Ascending aorta (tissue), 2 donors: ENCODE measurements around the gene ZRANB3. TPM values are rescaled to one million over a fixed set of nuclear protein-coding genes. Genes with fewer than 3 reads are reported as not detected.
"Not testable (repeated sequence)": the region's sequence is repeated elsewhere in the genome, so short reads cannot be mapped to it uniquely, and the experiment has no call there.

ENCODE experiments used
- DNase-seq, 2 donors: peaks; one replicate each; pipeline ENCODE4 v3.0.0-alpha.2; 2019; ENCODE audit warnings: low spot score in 2 of 2
- H3K27ac ChIP-seq, 2 donors: fragments of 200-600 bp; sonication (generic); one replicate each; pipeline ENCODE4 v1.5.1; 2016 to 2017; ENCODE audit warnings: mild to moderate bottlenecking in 1 of 2
- H3K27me3 ChIP-seq: fragments of 200-600 bp; sonication (generic); one replicate; pipeline ENCODE4 v1.5.1; 2017
- H3K36me3 ChIP-seq, 2 donors: fragments of 200-600 bp; sonication (generic); one replicate each; pipeline ENCODE4 v1.5.1; 2016
- H3K4me1 ChIP-seq, 2 donors: fragments of 200-600 bp; sonication (generic); one replicate each; pipeline ENCODE4 v1.5.1; 2016 to 2017; ENCODE audit warnings: mild to moderate bottlenecking in 1 of 2
- H3K4me3 ChIP-seq, 2 donors: fragments of 200-600 bp; sonication (generic); one replicate each; pipeline ENCODE4 v1.5.1; 2016 to 2017; ENCODE audit warnings: mild to moderate bottlenecking in 1 of 2
- H3K9me3 ChIP-seq, 2 donors: fragments of 200-600 bp; sonication (generic); one replicate each; pipeline ENCODE4 v1.5.1; 2016
- CTCF ChIP-seq, 3 experiments: fragments of 200-600 bp in 2 of 3; fragments of 450-650 bp in 1 of 3; sonication (generic) in 2 of 3; IDR thresholded peaks; one replicate each; pipeline ENCODE4 v1.5.1; 2016 to 2019; ENCODE audit warnings: antibody characterized with exemption in 3 of 3, mild to moderate bottlenecking in 1 of 3, moderate library complexity in 1 of 3
- intact Hi-C: fragments of 100-400 bp; cut with DNase I; formaldehyde crosslinking; loops from one replicate; pipeline ENCODE4 v1.15.1; 2023
- total RNA-seq: library from RNA; depleted of rRNA; stranded (reverse); fragments of >200 nt; gene quantifications from one replicate; pipeline ENCODE4 v1.1.0, GENCODE V29; 2016

ZRANB3 gene
- total RNA-seq, 1 donor from 2014 or later: 2.3 TPM

GRCh38 chr2:135094508-135094907, 436.5 kb downstream of the ZRANB3 start:
- Histone ChIP-seq H3K27ac (no peak overlapping the region), H3K36me3 (peaks cover 1 to 27% of the 10 kb centered on the region in 2 donors), H3K9me3 (no peaks in the 10 kb centered on the region), H3K4me3 (no peak overlapping the region), H3K27me3 (no peaks in the 10 kb centered on the region), H3K4me1 (no peaks in the 10 kb centered on the region)
- DNase-seq: no peak
- no peak for TF ChIP-seq CTCF (IDR thresholded peaks at IDR 0.05)
- intact Hi-C loops: no loop called here

- peaks cover 2 to 27% of the 10 kb centered on the region in 2 donors for H3K36me3 ChIP-seq
- no peak for TF ChIP-seq CTCF (IDR thresholded peaks at IDR 0.05)
- H3K9me3 ChIP-seq: no peaks in the 10 kb centered on the region
- H3K4me3 ChIP-seq: no peak overlapping the region
- no peaks in the 10 kb centered on the region for H3K27me3 ChIP-seq
- DNase-seq: no peak
- H3K27ac ChIP-seq: no peak overlapping the region
- intact Hi-C loops: no loop called here
- H3K4me1 ChIP-seq: no peaks in the 10 kb centered on the region
Observed at GRCh38 chr2:135093670-135094330, 437.2 kb downstream of the ZRANB3 start.

- H3K4me1 ChIP-seq: no peaks in the 10 kb centered on the region
- intact Hi-C loops: no loop called here
Observed at GRCh38 chr2:135093193-135093592, 437.8 kb downstream of the ZRANB3 start.

GRCh38 chr2:135091681-135092080, 439.3 kb downstream of the ZRANB3 start:
- Histone ChIP-seq H3K27ac (no peak overlapping the region), H3K27me3 (no peaks in the 10 kb centered on the region), H3K4me1 (no peaks in the 10 kb centered on the region), H3K4me3 (no peak overlapping the region), H3K36me3 (peaks cover 2 to 22% of the 10 kb centered on the region in 2 donors), H3K9me3 (no peaks in the 10 kb centered on the region)
- intact Hi-C loops: no loop called here
- DNase-seq: no peak
- TF ChIP-seq CTCF (IDR thresholded peaks at IDR 0.05): no peak

More at GRCh38 chr2:135093193-135093592, 437.8 kb downstream of the ZRANB3 start:
- H3K9me3 ChIP-seq: no peaks in the 10 kb centered on the region
- no peak for TF ChIP-seq CTCF (IDR thresholded peaks at IDR 0.05)
- peaks cover 2 to 27% of the 10 kb centered on the region in 2 donors for H3K36me3 ChIP-seq
- no peak overlapping the region for H3K27ac ChIP-seq
- no peak overlapping the region for H3K4me3 ChIP-seq
- DNase-seq: no peak
- H3K27me3 ChIP-seq: no peaks in the 10 kb centered on the region

- H3K4me1 ChIP-seq, H3K27me3 ChIP-seq, H3K36me3 ChIP-seq, H3K27ac ChIP-seq, intact Hi-C loops, H3K4me3 ChIP-seq, DNase-seq, H3K9me3 ChIP-seq: not testable (repeated sequence)
Observed at GRCh38 chr2:135089597-135089996, 441.4 kb downstream of the ZRANB3 start.

Other genes with a start within 250 kb of the ZRANB3 start
- gene R3HDM1, start 266 bp upstream of the ZRANB3 start, total RNA-seq: 5.0 TPM
- 14.8 TPM for gene UBXN4, start 210.6 kb upstream of the ZRANB3 start, total RNA-seq